Chondrocyte (in vitro differentiated cells): ENCODE data around the gene LRRC55. TPM values are rescaled to one million over a fixed set of nuclear protein-coding genes. Genes with fewer than 3 reads are reported as not detected.

Source experiments
- DNase-seq: peaks from one replicate; pipeline ENCODE4 v3.0.0; 2021; ENCODE audit warnings: mixed read lengths, low spot score
- H3K27ac Mint-ChIP-seq: one replicate; pipeline ENCODE4 v1.8.0; 2021; ENCODE audit warnings: mild to moderate bottlenecking, moderate library complexity, mixed read lengths; ENCODE audit not compliant: unreplicated experiment
- H3K27me3 Mint-ChIP-seq: 2 replicates; pipeline ENCODE4 v1.8.0; 2021; ENCODE audit warnings: low read depth, mixed read lengths
- H3K36me3 Mint-ChIP-seq: 2 replicates; pipeline ENCODE4 v1.8.0; 2021; ENCODE audit warnings: low read depth, mixed read lengths
- H3K4me1 Mint-ChIP-seq: 2 replicates; pipeline ENCODE4 v1.8.0; 2021; ENCODE audit warnings: low read depth, mild to moderate bottlenecking, mixed read lengths
- H3K4me3 Mint-ChIP-seq: one replicate; pipeline ENCODE4 v1.8.0; 2021; ENCODE audit warnings: mild to moderate bottlenecking, moderate library complexity, mixed read lengths; ENCODE audit not compliant: unreplicated experiment
- H3K9me3 Mint-ChIP-seq: 2 replicates; pipeline ENCODE4 v1.8.0; 2021; ENCODE audit warnings: low read depth, mixed read lengths
- total RNA-seq: library from RNA; stranded (reverse); gene quantifications from 3 replicates; pipeline ENCODE4 v1.2.1, GENCODE V29; 2021
- TF ChIP-seq, protein P1 (sequence below): fragments of 200-600 bp; sonication (generic); IDR thresholded peaks from 2 replicates; pipeline ENCODE4 v1.5.0; 2021; ENCODE audit warnings: antibody characterized with exemption, mild to moderate bottlenecking, moderate library complexity

Gene LRRC55
- total RNA-seq, 1 donor from 2014 or later: not detected

- Mint-ChIP-seq H3K27ac (no peak overlapping the region), H3K9me3 (no peaks in the 10 kb centered on the region), H3K27me3 (peaks cover 53% of the 10 kb centered on the region), H3K4me1 (no peaks in the 10 kb centered on the region), H3K36me3 (no peaks in the 10 kb centered on the region), H3K4me3 (no peak overlapping the region)
- TF ChIP-seq, protein P1, sequence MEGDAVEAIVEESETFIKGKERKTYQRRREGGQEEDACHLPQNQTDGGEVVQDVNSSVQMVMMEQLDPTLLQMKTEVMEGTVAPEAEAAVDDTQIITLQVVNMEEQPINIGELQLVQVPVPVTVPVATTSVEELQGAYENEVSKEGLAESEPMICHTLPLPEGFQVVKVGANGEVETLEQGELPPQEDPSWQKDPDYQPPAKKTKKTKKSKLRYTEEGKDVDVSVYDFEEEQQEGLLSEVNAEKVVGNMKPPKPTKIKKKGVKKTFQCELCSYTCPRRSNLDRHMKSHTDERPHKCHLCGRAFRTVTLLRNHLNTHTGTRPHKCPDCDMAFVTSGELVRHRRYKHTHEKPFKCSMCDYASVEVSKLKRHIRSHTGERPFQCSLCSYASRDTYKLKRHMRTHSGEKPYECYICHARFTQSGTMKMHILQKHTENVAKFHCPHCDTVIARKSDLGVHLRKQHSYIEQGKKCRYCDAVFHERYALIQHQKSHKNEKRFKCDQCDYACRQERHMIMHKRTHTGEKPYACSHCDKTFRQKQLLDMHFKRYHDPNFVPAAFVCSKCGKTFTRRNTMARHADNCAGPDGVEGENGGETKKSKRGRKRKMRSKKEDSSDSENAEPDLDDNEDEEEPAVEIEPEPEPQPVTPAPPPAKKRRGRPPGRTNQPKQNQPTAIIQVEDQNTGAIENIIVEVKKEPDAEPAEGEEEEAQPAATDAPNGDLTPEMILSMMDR: no peak
- DNase-seq: no peak
Observed at GRCh38 chr11:57160665-57161064, 21.1 kb upstream of the LRRC55 start.

DNA sequence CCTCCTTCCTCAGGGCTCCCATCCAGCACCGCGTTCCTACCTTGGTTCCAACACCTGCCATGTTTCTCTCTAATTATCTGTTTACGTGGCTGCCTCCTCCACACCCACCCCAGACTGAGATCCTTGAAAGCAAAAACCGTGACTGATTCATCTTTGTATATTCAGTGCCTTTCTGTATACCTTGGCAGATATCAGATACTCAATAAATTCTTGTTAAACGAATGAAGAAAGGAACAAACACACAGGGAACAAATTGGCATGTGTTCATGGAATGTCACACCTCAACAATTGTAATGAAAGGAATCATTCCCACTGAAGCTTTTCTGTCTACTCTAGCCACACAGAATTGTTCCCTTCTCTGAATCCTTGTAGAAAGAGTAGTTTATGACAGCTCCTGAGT is 20.4 kb upstream of the LRRC55 start:
- no peaks in the 10 kb centered on the region for H3K4me1 Mint-ChIP-seq
- H3K4me3 Mint-ChIP-seq: no peak overlapping the region
- no peaks in the 10 kb centered on the region for H3K9me3 Mint-ChIP-seq
- no peaks in the 10 kb centered on the region for H3K36me3 Mint-ChIP-seq
- TF ChIP-seq, protein P1: no peak
- DNase-seq: no peak
- H3K27ac Mint-ChIP-seq: no peak overlapping the region
- H3K27me3 Mint-ChIP-seq: peaks cover 49% of the 10 kb centered on the region

DNA sequence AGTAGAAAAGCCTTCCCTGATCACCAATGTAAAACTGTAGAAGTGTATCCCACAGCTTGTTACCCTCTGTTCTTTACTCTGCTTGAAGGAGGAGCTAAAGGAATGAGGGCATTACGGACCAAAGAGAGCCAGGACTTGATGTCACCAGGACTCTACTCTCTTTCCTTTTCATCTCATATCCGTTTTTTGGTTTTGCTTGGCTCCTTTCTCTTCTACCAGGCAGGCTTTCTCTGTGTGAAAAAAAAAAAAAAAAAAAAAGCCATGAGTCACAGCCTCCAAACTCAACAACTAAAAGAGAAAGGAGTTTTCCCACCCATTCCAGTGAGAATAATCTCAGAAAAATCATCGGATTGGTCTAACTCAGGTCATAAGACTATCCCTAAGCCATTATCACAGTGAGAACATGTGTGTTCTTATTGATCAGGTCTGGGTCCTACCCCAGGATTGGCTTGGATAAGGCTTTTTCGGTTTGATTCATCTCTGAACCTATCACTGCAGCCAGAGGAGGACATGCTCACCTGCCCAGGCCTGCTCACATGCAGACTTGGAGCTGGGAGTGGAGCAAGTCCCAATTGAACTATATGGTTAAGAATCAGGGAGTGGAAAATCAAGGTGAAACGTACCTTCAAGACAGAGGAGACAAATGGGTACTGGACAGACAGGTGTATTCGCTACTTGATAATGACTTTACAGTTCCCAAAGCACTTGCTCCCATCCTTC is 19.4 kb upstream of the LRRC55 start:
- TF ChIP-seq, protein P1: no peak
- Mint-ChIP-seq H3K4me1 (no peaks in the 10 kb centered on the region), H3K9me3 (no peaks in the 10 kb centered on the region), H3K36me3 (no peaks in the 10 kb centered on the region), H3K27ac (no peak overlapping the region), H3K27me3 (peaks cover 47% of the 10 kb centered on the region), H3K4me3 (no peak overlapping the region)
- no peak for DNase-seq

DNA sequence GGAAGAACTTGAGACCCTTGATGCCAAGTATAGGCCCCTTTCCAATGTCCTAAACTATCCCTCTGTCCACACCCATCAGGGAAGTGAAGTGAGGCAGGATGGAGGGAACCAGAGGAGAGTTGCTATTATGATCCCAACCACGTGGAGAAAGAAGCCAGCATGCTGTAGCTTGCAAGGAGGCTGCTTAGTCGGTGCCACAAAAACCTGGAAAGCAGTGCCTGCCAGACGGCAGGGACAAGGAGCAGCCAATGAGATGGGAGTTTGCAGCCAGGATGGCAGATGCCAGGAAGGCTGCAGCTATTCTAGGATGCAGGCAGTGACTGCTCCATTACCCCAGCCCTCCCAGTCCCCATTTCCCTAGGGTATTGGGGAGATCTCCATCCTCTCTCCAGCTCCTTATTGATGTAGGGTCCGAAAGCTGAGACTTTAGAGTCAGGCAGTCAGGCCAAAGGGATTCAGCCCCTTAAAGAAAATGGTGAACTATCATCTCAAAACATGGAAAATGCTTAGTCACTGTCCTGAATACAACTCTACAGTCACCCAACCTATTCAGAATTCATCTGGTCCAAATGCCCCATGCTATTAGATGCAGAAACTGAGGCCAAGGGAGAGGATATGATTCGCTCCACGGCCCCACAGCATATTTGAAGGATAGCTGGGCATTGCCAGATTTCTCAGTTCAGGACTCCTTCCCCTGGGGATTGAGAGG is 18.4 kb upstream of the LRRC55 start:
- peaks cover 42% of the 10 kb centered on the region for H3K27me3 Mint-ChIP-seq
- peaks cover 1% of the 10 kb centered on the region for H3K9me3 Mint-ChIP-seq
- H3K27ac Mint-ChIP-seq: no peak overlapping the region
- H3K4me1 Mint-ChIP-seq: no peaks in the 10 kb centered on the region
- DNase-seq: no peak
- H3K4me3 Mint-ChIP-seq: no peak overlapping the region
- TF ChIP-seq, protein P1: no peak
- no peaks in the 10 kb centered on the region for H3K36me3 Mint-ChIP-seq

GRCh38 chr11:57164317-57164716 is 17.4 kb upstream of the LRRC55 start:
- H3K27me3 Mint-ChIP-seq: peaks cover 38% of the 10 kb centered on the region
- H3K4me1 Mint-ChIP-seq: no peaks in the 10 kb centered on the region
- H3K27ac Mint-ChIP-seq: no peak overlapping the region
- no peak overlapping the region for H3K4me3 Mint-ChIP-seq
- DNase-seq: no peak
- TF ChIP-seq, protein P1: no peak
- H3K9me3 Mint-ChIP-seq: peaks cover 2% of the 10 kb centered on the region
- no peaks in the 10 kb centered on the region for H3K36me3 Mint-ChIP-seq
